A549 (cell line): ENCODE data around the gene PDE7B.

Source experiments
- BCL3 ChIP-seq: fragments of >200 bp; sonication (Bioruptor Twin); formaldehyde crosslinking; IDR thresholded peaks from 3 replicates; pipeline ENCODE4 v1.6.1; 2016
- CBX8 ChIP-seq: fragments of 200-600 bp; sonication (generic); IDR thresholded peaks from 2 replicates; pipeline ENCODE4 v1.6.1; 2016
- CHD4 ChIP-seq: fragments of 200-600 bp; sonication (generic); IDR thresholded peaks from 2 replicates; pipeline ENCODE4 v1.6.1; 2016; ENCODE audit warnings: antibody characterized with exemption, mild to moderate bottlenecking, borderline replicate concordance
- EP300 ChIP-seq, 2 experiments: fragments of >200 bp; sonication (Bioruptor Twin); formaldehyde crosslinking; IDR thresholded peaks; 2 replicates in 1 of 2; 3 replicates in 1 of 2; pipeline ENCODE4 v1.6.1; 2016 to 2017
- HDAC2 ChIP-seq: fragments of 200-600 bp; sonication (generic); IDR thresholded peaks from 2 replicates; pipeline ENCODE4 v1.6.1; 2016
- JUN ChIP-seq, 2 experiments: fragments of >200 bp; sonication (Bioruptor Twin); formaldehyde crosslinking; IDR thresholded peaks; 2 replicates in 1 of 2; 3 replicates in 1 of 2; pipeline ENCODE4 v1.6.1; 2016 to 2017
- MAX ChIP-seq: IDR thresholded peaks from 2 replicates; pipeline ENCODE4 v1.6.1; 2012
- POLR2A ChIP-seq: IDR thresholded peaks from 2 replicates; pipeline ENCODE4 v1.6.1; 2012; ENCODE audit warnings: mild to moderate bottlenecking, low read length
- RCOR1 ChIP-seq: fragments of 150-350 bp; IDR thresholded peaks from 2 replicates; pipeline ENCODE4 v1.6.1; 2014; ENCODE audit warnings: antibody characterized with exemption, low read length, low read depth
- REST ChIP-seq: fragments of 200-600 bp; sonication (generic); IDR thresholded peaks from 2 replicates; pipeline ENCODE4 v1.6.1; 2016; ENCODE audit warnings: antibody characterized with exemption, mild to moderate bottlenecking, moderate library complexity
- RFX5 ChIP-seq: fragments of 450-650 bp; IDR thresholded peaks from 2 replicates; pipeline ENCODE4 v1.7.1; 2014; ENCODE audit warnings: antibody characterized with exemption, mild to moderate bottlenecking, moderate library complexity
- ZNF302 ChIP-seq: fragments of 250-450 bp; sonication (Bioruptor Pico); IDR thresholded peaks from 2 replicates; pipeline ENCODE4 v1.9.0; 2021; ENCODE audit warnings: inconsistent platforms, mild to moderate bottlenecking, moderate library complexity
- TF ChIP-seq, protein P1 (sequence below): fragments of >200 bp; sonication (Bioruptor Twin); formaldehyde crosslinking; IDR thresholded peaks from 3 replicates; pipeline ENCODE4 v1.5.1; 2016
- TF ChIP-seq, protein P2 (sequence below): fragments of 450-650 bp; IDR thresholded peaks from 2 replicates; pipeline ENCODE4 v1.6.1; 2014; ENCODE audit warnings: antibody characterized with exemption

GRCh38 chr6:136111831-136112230, 260.3 kb downstream of the PDE7B start:
- TF ChIP-seq POLR2A (no peak), JUN (IDR thresholded peaks at IDR 0.05) (no peak), REST (no peak), CHD4 (no peak), BCL3 (no peak), RFX5 (no peak), MAX (no peak), ZNF302 (CRISPR knock-in tag) (no peak), CBX8 (no peak), EP300 (IDR thresholded peaks at IDR 0.05) (no peak), HDAC2 (no peak), RCOR1 (no peak)
- TF ChIP-seq, protein P1, sequence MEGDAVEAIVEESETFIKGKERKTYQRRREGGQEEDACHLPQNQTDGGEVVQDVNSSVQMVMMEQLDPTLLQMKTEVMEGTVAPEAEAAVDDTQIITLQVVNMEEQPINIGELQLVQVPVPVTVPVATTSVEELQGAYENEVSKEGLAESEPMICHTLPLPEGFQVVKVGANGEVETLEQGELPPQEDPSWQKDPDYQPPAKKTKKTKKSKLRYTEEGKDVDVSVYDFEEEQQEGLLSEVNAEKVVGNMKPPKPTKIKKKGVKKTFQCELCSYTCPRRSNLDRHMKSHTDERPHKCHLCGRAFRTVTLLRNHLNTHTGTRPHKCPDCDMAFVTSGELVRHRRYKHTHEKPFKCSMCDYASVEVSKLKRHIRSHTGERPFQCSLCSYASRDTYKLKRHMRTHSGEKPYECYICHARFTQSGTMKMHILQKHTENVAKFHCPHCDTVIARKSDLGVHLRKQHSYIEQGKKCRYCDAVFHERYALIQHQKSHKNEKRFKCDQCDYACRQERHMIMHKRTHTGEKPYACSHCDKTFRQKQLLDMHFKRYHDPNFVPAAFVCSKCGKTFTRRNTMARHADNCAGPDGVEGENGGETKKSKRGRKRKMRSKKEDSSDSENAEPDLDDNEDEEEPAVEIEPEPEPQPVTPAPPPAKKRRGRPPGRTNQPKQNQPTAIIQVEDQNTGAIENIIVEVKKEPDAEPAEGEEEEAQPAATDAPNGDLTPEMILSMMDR: no peak
- TF ChIP-seq, protein P2, sequence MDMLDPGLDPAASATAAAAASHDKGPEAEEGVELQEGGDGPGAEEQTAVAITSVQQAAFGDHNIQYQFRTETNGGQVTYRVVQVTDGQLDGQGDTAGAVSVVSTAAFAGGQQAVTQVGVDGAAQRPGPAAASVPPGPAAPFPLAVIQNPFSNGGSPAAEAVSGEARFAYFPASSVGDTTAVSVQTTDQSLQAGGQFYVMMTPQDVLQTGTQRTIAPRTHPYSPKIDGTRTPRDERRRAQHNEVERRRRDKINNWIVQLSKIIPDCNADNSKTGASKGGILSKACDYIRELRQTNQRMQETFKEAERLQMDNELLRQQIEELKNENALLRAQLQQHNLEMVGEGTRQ: no peak
